DOHH2 (cell line): ENCODE data around the gene PPM1F.
"Not testable (repeated sequence)": the region's sequence is repeated elsewhere in the genome, so short reads cannot be mapped to it uniquely, and the experiment has no call there.

Source experiments
- H3F3A ChIP-seq: fragments of 200-600 bp; sonication (generic), shearing (Covaris generic); 2 replicates; pipeline ENCODE4 v1.6.0; 2016; ENCODE audit warnings: antibody characterized with exemption, mild to moderate bottlenecking; ENCODE audit not compliant: control insufficient read depth, insufficient read depth
- H3K27ac ChIP-seq: fragments of 200-600 bp; sonication (generic); 2 replicates; pipeline ENCODE4 v1.5.1; 2014; ENCODE audit warnings: low read depth, mild to moderate bottlenecking, low read length, moderate library complexity
- H3K27me3 ChIP-seq: fragments of 200-600 bp; sonication (generic); 2 replicates; pipeline ENCODE4 v1.6.1; 2014; ENCODE audit warnings: mild to moderate bottlenecking, low read length, mixed read lengths; ENCODE audit not compliant: control insufficient read depth
- H3K36me3 ChIP-seq: fragments of 200-600 bp; sonication (generic); 2 replicates; pipeline ENCODE4 v1.6.1; 2014; ENCODE audit warnings: mild to moderate bottlenecking, low read length, moderate library complexity, mixed read lengths; ENCODE audit not compliant: control insufficient read depth
- H3K4me1 ChIP-seq: fragments of 200-600 bp; sonication (generic); 2 replicates; pipeline ENCODE4 v1.6.1; 2014; ENCODE audit warnings: mild to moderate bottlenecking, low read length, mixed read lengths; ENCODE audit not compliant: control insufficient read depth
- H3K4me2 ChIP-seq: fragments of 200-600 bp; sonication (generic); 2 replicates; pipeline ENCODE4 v1.6.0; 2014; ENCODE audit warnings: mild to moderate bottlenecking, low read length, moderate library complexity
- H3K4me3 ChIP-seq: fragments of 200-600 bp; sonication (generic); 2 replicates; pipeline ENCODE4 v1.5.1; 2014; ENCODE audit warnings: mild to moderate bottlenecking, low read length, mixed read lengths
- H3K79me2 ChIP-seq: fragments of 200-600 bp; sonication (generic); 2 replicates; pipeline ENCODE4 v1.6.1; 2014; ENCODE audit warnings: mild to moderate bottlenecking, low read length, mixed read lengths; ENCODE audit not compliant: control insufficient read depth
- H3K9me2 ChIP-seq: fragments of 200-600 bp; sonication (generic); replicated peaks from 2 replicates; pipeline ENCODE4 v1.6.1; 2014; ENCODE audit warnings: mild to moderate bottlenecking, low read length, mixed read lengths; ENCODE audit not compliant: control insufficient read depth
- H3K9me3 ChIP-seq: fragments of 200-600 bp; sonication (generic); 2 replicates; pipeline ENCODE4 v1.6.1; 2014; ENCODE audit warnings: antibody characterized with exemption, low read length, mixed read lengths; ENCODE audit not compliant: control insufficient read depth, insufficient read depth
- H4K20me1 ChIP-seq: fragments of 200-600 bp; sonication (generic); 2 replicates; pipeline ENCODE4 v1.6.0; 2014; ENCODE audit warnings: low read depth, mild to moderate bottlenecking, antibody characterized with exemption, low read length, moderate library complexity; ENCODE audit not compliant: control insufficient read depth, insufficient read depth
- EZH2phosphoT487 ChIP-seq: fragments of 200-600 bp; sonication (generic); IDR thresholded peaks from 2 replicates; pipeline ENCODE4 v1.6.1; 2017; ENCODE audit warnings: borderline replicate concordance, mild to moderate bottlenecking, antibody characterized with exemption, low read length, moderate library complexity, mixed read lengths
- TF ChIP-seq, protein P1 (sequence below): fragments of 200-600 bp; sonication (generic); IDR thresholded peaks from one replicate; pipeline ENCODE4 v1.5.1; 2014; ENCODE audit warnings: antibody characterized with exemption, mild to moderate bottlenecking, low read depth, low read length; ENCODE audit not compliant: poor library complexity, severe bottlenecking

PPM1F gene

DNA sequence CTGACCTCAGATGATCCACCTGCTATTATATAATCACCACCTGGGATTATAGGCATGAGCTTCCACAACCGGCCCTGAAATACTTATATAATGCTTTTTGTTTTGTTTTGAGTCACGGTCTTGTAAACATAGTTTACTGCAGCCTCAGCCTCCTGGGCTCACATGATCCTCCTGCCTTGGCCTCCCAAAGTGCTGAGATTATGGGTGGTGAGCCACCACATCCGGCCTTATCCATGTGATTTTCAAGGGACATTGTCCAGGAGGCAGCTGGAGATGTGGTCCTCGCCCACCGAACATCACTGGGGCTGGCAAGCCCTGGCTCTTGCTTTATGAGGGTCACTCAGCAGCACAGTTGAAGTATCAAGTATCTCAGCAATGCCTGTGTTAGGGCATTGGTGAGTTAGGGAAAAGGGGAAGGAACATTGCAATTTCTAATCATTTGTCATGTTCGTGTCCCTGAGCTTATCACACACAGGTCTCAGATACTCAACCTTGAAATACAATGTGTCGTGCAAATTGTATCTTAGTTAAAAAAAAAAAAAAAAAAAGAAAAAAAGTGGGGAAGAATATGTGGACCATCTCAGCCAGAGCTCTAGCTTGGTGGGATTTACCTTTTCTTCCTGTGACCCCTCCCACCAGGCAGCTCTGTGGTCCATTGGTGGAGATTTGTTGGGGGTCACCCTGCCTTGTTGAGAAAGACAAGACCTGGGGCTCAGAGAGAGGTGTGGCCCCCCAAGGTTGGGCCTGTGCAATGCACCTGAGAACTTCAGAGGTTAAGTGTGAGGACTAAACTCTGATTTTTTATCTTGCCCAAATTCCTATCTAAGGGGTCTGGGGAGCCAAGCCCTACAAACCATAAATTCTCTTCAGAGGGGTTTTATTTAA lies 44.8 kb downstream of the PPM1F start:
- Histone ChIP-seq H3K4me1 (no peaks in the 10 kb centered on the region), H3K36me3 (no peaks in the 10 kb centered on the region), H3K9me3 (no peaks in the 10 kb centered on the region), H3K79me2 (no peaks in the 10 kb centered on the region), H3K27me3 (0 out of 2 replicates have a peak, but pooled peaks cover 5% of the 10 kb centered on the region), H3K4me3 (no peak overlapping the region), H3F3A (no peaks in the 10 kb centered on the region), H3K4me2 (no peak overlapping the region), H3K27ac (no peak overlapping the region), H3K9me2 (no peaks in the 10 kb centered on the region), H4K20me1 (no peaks in the 10 kb centered on the region)
- TF ChIP-seq, protein P1, sequence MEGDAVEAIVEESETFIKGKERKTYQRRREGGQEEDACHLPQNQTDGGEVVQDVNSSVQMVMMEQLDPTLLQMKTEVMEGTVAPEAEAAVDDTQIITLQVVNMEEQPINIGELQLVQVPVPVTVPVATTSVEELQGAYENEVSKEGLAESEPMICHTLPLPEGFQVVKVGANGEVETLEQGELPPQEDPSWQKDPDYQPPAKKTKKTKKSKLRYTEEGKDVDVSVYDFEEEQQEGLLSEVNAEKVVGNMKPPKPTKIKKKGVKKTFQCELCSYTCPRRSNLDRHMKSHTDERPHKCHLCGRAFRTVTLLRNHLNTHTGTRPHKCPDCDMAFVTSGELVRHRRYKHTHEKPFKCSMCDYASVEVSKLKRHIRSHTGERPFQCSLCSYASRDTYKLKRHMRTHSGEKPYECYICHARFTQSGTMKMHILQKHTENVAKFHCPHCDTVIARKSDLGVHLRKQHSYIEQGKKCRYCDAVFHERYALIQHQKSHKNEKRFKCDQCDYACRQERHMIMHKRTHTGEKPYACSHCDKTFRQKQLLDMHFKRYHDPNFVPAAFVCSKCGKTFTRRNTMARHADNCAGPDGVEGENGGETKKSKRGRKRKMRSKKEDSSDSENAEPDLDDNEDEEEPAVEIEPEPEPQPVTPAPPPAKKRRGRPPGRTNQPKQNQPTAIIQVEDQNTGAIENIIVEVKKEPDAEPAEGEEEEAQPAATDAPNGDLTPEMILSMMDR = no peak
- TF ChIP-seq EZH2phosphoT487 = no peak

DNA sequence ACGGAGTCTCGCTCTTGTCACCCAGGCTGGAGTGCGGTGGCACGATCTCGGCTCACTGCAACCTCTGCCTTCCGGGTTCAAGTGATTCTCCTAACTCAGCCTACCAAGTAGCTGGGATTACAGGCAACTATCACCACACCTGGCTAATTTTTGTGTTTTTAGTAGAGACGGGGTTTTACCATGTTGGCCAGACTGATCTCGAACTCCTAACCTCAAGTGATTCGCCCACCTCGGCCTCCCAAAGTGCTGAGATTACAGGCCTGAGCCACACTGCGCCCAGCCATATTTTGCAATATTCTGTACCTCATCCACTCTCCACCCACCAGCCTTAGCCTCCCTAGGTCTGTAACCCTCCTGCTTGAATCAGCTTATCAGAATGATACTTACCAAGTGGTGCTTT lies 47.4 kb downstream of the PPM1F start:
- not testable (repeated sequence) for H3K36me3 ChIP-seq, H3K79me2 ChIP-seq, H3K9me2 ChIP-seq, H3K27ac ChIP-seq, H3K9me3 ChIP-seq, H3K4me3 ChIP-seq, H3F3A ChIP-seq, H3K27me3 ChIP-seq, H4K20me1 ChIP-seq, H3K4me1 ChIP-seq, H3K4me2 ChIP-seq

DNA sequence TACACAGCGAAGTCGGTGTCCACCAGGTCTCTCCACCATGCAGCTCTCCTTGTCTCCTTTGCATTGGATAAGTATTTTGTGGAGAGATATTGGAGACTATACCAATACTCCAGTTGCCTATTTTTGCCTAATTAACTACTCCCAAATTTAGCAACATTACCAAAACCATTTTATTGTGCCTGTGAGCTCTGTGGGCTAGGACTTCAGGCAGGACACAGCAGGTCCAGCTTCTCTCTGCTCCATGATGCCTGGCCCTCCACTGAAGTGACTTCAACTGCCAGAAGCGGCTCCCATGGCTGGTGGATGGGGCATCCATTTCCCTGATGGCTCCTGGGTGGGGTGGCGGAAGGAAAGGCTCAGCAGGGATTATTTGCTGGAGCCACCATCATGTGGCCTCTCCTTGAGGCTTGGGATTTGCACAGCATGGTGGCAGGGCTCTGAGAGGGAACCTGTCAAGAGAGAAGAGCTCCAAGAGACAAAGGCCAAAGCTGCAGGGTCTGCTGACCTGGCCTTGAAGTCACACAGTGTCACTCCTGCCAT lies 48.3 kb downstream of the PPM1F start:
- H3K27ac ChIP-seq = no peak overlapping the region
- H3K4me1 ChIP-seq = no peaks in the 10 kb centered on the region
- H3K9me3 ChIP-seq = no peaks in the 10 kb centered on the region
- H3K9me2 ChIP-seq = no peaks in the 10 kb centered on the region
- H3K27me3 ChIP-seq = no peaks in the 10 kb centered on the region
- no peaks in the 10 kb centered on the region for H3F3A ChIP-seq
- no peak overlapping the region for H3K4me2 ChIP-seq
- no peaks in the 10 kb centered on the region for H3K36me3 ChIP-seq
- no peaks in the 10 kb centered on the region for H4K20me1 ChIP-seq
- H3K79me2 ChIP-seq = no peaks in the 10 kb centered on the region
- TF ChIP-seq, protein P1 = no peak
- TF ChIP-seq EZH2phosphoT487 = no peak
- H3K4me3 ChIP-seq = no peak overlapping the region

DNA sequence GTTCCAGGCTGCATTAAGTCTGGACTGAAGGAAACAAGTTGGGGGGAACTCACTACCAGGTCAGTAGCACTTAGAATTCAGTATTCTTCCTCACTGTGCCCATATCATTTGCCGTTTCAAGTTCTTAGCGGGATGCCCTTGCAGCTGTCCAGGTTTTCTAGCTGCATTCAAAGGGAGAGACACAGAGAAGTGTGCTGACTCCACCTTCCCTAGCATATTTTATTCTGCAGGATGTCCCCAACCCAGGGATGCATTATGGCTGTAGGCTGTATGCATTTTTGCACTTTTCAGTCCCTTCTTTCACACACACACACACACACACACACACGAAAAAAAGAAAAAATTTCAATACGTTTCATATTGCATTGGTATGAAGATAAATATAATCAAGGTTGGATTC lies 49.4 kb downstream of the PPM1F start:
- Histone ChIP-seq H3K9me2 (no peaks in the 10 kb centered on the region), H3K79me2 (no peaks in the 10 kb centered on the region), H3K4me2 (no peak overlapping the region), H3K27ac (no peak overlapping the region), H3K9me3 (no peaks in the 10 kb centered on the region), H3F3A (no peaks in the 10 kb centered on the region), H3K4me1 (no peaks in the 10 kb centered on the region), H4K20me1 (no peaks in the 10 kb centered on the region), H3K4me3 (no peak overlapping the region), H3K27me3 (no peaks in the 10 kb centered on the region), H3K36me3 (no peaks in the 10 kb centered on the region)
- TF ChIP-seq, protein P1 = no peak
- TF ChIP-seq EZH2phosphoT487 = no peak
